Suprapubic skin (tissue), 3 donors: ENCODE measurements around the gene TMEM59L.

Source experiments
- CTCF ChIP-seq, 2 donors: fragments of 200-600 bp in 1 of 2; fragments of 450-650 bp in 1 of 2; sonication (generic) in 1 of 2; IDR thresholded peaks; one replicate each; pipeline ENCODE4 v1.5.1; 2016 to 2019; ENCODE audit warnings: antibody characterized with exemption in 2 of 2, mild to moderate bottlenecking in 1 of 2, moderate library complexity in 1 of 2
- POLR2A ChIP-seq, 2 donors: fragments of 450-650 bp; IDR thresholded peaks; one replicate each; pipeline ENCODE4 v1.6.1; 2017; ENCODE audit warnings: antibody characterized with exemption in 2 of 2, mild to moderate bottlenecking in 2 of 2, moderate library complexity in 2 of 2

- TF ChIP-seq CTCF (IDR thresholded peaks at IDR 0.05), result no peak
- TF ChIP-seq POLR2A (IDR thresholded peaks at IDR 0.05), result no peak
Measured at GRCh38 chr19:18647807-18648206, 35.1 kb downstream of the TMEM59L start.
